Measurements from ENCODE around the gene PLPP4. TPM values are rescaled to one million over a fixed set of nuclear protein-coding genes. Genes with fewer than 3 reads are reported as not detected.

Gene PLPP4
- total and polyA plus RNA-seq, 10 of the 15 experiments (the other 5 are each of a cell fraction or from before 2014, with no cell fraction given), result 0.08 to 3.1 (median 0.26) TPM; not detected in 3

DNA sequence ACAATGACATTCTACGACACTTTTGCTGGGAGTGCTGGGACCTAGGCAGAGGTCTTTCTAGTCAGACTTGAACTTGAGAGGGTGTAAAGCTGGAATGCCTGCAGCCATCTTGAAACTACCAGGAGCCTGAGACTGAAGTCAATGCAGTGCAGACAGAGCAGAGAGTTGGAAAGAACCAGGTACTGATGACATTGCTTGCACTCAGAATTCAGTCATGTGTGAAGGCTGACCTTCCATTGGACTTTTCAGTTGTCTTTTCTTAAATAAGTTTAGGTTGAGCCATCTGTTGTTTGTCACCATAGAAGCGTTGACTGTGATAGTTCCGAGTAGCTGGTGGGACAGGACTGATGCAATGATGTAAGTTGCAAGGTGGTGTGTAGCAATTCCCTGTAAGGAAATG is 3.1 kb upstream of the PLPP4 start:
- no peaks in the 10 kb centered on the region for H4K20me1 ChIP-seq (ENCODE audit: control insufficient read depth, insufficient read depth)
- in situ Hi-C loops (cut with MboI) (no loop called here), intact Hi-C loops (cut with micrococcal nuclease; ENCODE audit: unreplicated experiment) (no loop called here)
- ChIA-PET CTCF (no interaction called here), RAD21 (ENCODE audit: unreplicated experiment) (no interaction called here), SMC1A (ENCODE audit: uncharacterized antibody, unreplicated experiment) (no interaction called here), POLR2A (no interaction called here)
- TF ChIP-seq HDGF (IDR thresholded peaks at IDR 0.05), result no peak
- H3K9me3 ChIP-seq (replicated peaks; ENCODE audit: control insufficient read depth, insufficient read depth, low read length), result no peaks in the 10 kb centered on the region
- DNase-seq (ENCODE audit: low read depth, low spot score), result no peak
- no peak overlapping the region for H3K4me2 ChIP-seq (ENCODE audit: control insufficient read depth, insufficient read depth)
- H3K79me2 ChIP-seq (ENCODE audit: control insufficient read depth, insufficient read depth, low read length), result no peaks in the 10 kb centered on the region
- no peaks in the 10 kb centered on the region for H3K36me3 ChIP-seq (ENCODE audit: control insufficient read depth in 2 of 2, insufficient read depth in 2 of 2, low read length in 1 of 2)
- no peak overlapping the region for H3K27ac ChIP-seq (ENCODE audit: control insufficient read depth, insufficient read depth)
- BruUV-seq (replicated peaks), result no TSS peak
- ATAC-seq, result no peak
- WGBS (ENCODE audit: insufficient coverage, insufficient replicate concordance, low lambda C conversion rate, missing lambda C conversion rate), result 24% methylated on average over 3 of the region's 3 CpGs
- H2AFZ ChIP-seq (ENCODE audit: control insufficient read depth, low read depth, low read length), result no peak overlapping the region
- H3K27me3 ChIP-seq (replicated peaks in 1 of 2; ENCODE audit: control insufficient read depth in 2 of 2, insufficient read depth in 2 of 2, low read length in 1 of 2), result peaks cover 3 to 9% of the 10 kb centered on the region in 2 experiments; a peak in 3 of 4 replicates
- H3K4me3 ChIP-seq, result no peak overlapping the region
- no peak for FAIRE-seq
- H3K9ac ChIP-seq (ENCODE audit: control insufficient read depth, insufficient read depth, low read length), result no peak overlapping the region
- no peaks in the 10 kb centered on the region for H3K4me1 ChIP-seq (ENCODE audit: control insufficient read depth, insufficient read depth, low read length)

- Histone ChIP-seq H3K79me2 (ENCODE audit: control insufficient read depth, insufficient read depth, low read length) (no peaks in the 10 kb centered on the region), H3K4me3 (no peak overlapping the region), H3K4me2 (ENCODE audit: control insufficient read depth, insufficient read depth) (no peak overlapping the region), H3K36me3 (ENCODE audit: control insufficient read depth in 2 of 2, insufficient read depth in 2 of 2, low read length in 1 of 2) (no peaks in the 10 kb centered on the region), H3K27me3 (replicated peaks in 1 of 2; ENCODE audit: control insufficient read depth in 2 of 2, insufficient read depth in 2 of 2, low read length in 1 of 2) (peaks cover 3 to 11% of the 10 kb centered on the region in 2 experiments), H2AFZ (ENCODE audit: control insufficient read depth, low read depth, low read length) (no peak overlapping the region), H3K27ac (ENCODE audit: control insufficient read depth, insufficient read depth) (no peak overlapping the region), H3K9me3 (replicated peaks; ENCODE audit: control insufficient read depth, insufficient read depth, low read length) (no peaks in the 10 kb centered on the region), H4K20me1 (ENCODE audit: control insufficient read depth, insufficient read depth) (no peaks in the 10 kb centered on the region), H3K9ac (ENCODE audit: control insufficient read depth, insufficient read depth, low read length) (no peak overlapping the region), H3K4me1 (ENCODE audit: control insufficient read depth, insufficient read depth, low read length) (no peaks in the 10 kb centered on the region)
- BruUV-seq (replicated peaks), result no TSS peak
- TF ChIP-seq SUZ12 (IDR thresholded peaks at IDR 0.05; ENCODE audit: unreplicated experiment) (no peak), SMARCA5 (IDR thresholded peaks at IDR 0.05) (no peak), GABPA (IDR thresholded peaks at IDR 0.05; ENCODE audit: low read depth) (no peak), KLF5 (IDR thresholded peaks at IDR 0.05; ENCODE audit: partially characterized antibody) (no peak), POLR2A (IDR thresholded peaks at IDR 0.05; ENCODE audit: low read depth, low read length) (no peak), POLR2AphosphoS5 (IDR thresholded peaks at IDR 0.05; ENCODE audit: low read length) (no peak)
- TF ChIP-seq, protein P1, sequence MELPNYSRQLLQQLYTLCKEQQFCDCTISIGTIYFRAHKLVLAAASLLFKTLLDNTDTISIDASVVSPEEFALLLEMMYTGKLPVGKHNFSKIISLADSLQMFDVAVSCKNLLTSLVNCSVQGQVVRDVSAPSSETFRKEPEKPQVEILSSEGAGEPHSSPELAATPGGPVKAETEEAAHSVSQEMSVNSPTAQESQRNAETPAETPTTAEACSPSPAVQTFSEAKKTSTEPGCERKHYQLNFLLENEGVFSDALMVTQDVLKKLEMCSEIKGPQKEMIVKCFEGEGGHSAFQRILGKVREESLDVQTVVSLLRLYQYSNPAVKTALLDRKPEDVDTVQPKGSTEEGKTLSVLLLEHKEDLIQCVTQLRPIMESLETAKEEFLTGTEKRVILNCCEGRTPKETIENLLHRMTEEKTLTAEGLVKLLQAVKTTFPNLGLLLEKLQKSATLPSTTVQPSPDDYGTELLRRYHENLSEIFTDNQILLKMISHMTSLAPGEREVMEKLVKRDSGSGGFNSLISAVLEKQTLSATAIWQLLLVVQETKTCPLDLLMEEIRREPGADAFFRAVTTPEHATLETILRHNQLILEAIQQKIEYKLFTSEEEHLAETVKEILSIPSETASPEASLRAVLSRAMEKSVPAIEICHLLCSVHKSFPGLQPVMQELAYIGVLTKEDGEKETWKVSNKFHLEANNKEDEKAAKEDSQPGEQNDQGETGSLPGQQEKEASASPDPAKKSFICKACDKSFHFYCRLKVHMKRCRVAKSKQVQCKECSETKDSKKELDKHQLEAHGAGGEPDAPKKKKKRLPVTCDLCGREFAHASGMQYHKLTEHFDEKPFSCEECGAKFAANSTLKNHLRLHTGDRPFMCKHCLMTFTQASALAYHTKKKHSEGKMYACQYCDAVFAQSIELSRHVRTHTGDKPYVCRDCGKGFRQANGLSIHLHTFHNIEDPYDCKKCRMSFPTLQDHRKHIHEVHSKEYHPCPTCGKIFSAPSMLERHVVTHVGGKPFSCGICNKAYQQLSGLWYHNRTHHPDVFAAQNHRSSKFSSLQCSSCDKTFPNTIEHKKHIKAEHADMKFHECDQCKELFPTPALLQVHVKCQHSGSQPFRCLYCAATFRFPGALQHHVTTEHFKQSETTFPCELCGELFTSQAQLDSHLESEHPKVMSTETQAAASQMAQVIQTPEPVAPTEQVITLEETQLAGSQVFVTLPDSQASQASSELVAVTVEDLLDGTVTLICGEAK (IDR thresholded peaks at IDR 0.05; ENCODE audit: borderline replicate concordance), result no peak
- TF ChIP-seq, protein P2, sequence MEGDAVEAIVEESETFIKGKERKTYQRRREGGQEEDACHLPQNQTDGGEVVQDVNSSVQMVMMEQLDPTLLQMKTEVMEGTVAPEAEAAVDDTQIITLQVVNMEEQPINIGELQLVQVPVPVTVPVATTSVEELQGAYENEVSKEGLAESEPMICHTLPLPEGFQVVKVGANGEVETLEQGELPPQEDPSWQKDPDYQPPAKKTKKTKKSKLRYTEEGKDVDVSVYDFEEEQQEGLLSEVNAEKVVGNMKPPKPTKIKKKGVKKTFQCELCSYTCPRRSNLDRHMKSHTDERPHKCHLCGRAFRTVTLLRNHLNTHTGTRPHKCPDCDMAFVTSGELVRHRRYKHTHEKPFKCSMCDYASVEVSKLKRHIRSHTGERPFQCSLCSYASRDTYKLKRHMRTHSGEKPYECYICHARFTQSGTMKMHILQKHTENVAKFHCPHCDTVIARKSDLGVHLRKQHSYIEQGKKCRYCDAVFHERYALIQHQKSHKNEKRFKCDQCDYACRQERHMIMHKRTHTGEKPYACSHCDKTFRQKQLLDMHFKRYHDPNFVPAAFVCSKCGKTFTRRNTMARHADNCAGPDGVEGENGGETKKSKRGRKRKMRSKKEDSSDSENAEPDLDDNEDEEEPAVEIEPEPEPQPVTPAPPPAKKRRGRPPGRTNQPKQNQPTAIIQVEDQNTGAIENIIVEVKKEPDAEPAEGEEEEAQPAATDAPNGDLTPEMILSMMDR (IDR thresholded peaks at IDR 0.05 in 2 of 3, conservative IDR thresholded peaks at IDR 0.05 in 1 of 3; ENCODE audit: control insufficient read depth in 2 of 3, extremely low read depth in 1 of 3, insufficient read depth in 1 of 3, low read depth in 3 of 3, low read length in 3 of 3), result no peak
- TF ChIP-seq, protein P3, sequence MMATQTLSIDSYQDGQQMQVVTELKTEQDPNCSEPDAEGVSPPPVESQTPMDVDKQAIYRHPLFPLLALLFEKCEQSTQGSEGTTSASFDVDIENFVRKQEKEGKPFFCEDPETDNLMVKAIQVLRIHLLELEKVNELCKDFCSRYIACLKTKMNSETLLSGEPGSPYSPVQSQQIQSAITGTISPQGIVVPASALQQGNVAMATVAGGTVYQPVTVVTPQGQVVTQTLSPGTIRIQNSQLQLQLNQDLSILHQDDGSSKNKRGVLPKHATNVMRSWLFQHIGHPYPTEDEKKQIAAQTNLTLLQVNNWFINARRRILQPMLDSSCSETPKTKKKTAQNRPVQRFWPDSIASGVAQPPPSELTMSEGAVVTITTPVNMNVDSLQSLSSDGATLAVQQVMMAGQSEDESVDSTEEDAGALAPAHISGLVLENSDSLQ (IDR thresholded peaks at IDR 0.05), result no peak
- ChIA-PET RAD21 (ENCODE audit: unreplicated experiment) (no interaction called here), CTCF (no interaction called here), POLR2A (no interaction called here), SMC1A (ENCODE audit: uncharacterized antibody, unreplicated experiment) (no interaction called here)
- in situ Hi-C loops (cut with MboI), result no loop called here
- no peak for DNase-seq (ENCODE audit: low read depth, low spot score)
- FAIRE-seq, result no peak
- intact Hi-C loops (cut with micrococcal nuclease; ENCODE audit: unreplicated experiment), result no loop called here
- 54% methylated on average over 7 of the region's 7 CpGs for WGBS (ENCODE audit: insufficient coverage, insufficient replicate concordance, low lambda C conversion rate, missing lambda C conversion rate)
- ATAC-seq, result no peak
Measured at GRCh38 chr10:120455004-120455403, 2.0 kb upstream of the PLPP4 start.

Measured in GM12878 (cell line).